ENCODE measurements around the gene TEK.

GRCh38 chr9:27195191-27195590 is 86.2 kb downstream of the TEK start:
- no peak for TF ChIP-seq EZH2 (IDR thresholded peaks at IDR 0.05)
- TF ChIP-seq POLR2AphosphoS5 (IDR thresholded peaks at IDR 0.05; ENCODE audit: borderline replicate concordance, low read depth, low read length), result no peak
- no peak for TF ChIP-seq FOXP2 (optimal IDR thresholded peaks at IDR 0.05; ENCODE audit: control extremely low read depth, extremely low read length, insufficient read depth)
